ENCODE measurements around the gene ADGRB3. TPM values are rescaled to one million over a fixed set of nuclear protein-coding genes. Genes with fewer than 3 reads are reported as not detected.

The ADGRB3 gene
- total and polyA plus RNA-seq, 2 donors (not counting 1 experiment from before 2014, with no cell fraction given) = not detected

GRCh38 chr6:69097948-69098347 is 462.9 kb downstream of the ADGRB3 start:
- no peaks in the 10 kb centered on the region for H3K79me2 ChIP-seq (ENCODE audit: control insufficient read depth, insufficient read depth, low read length)
- no peak for DNase-seq
- no peak overlapping the region for H2AFZ ChIP-seq (ENCODE audit: insufficient read depth, low read depth, low read length, poor library complexity, severe bottlenecking)
- no peak overlapping the region for H3K9ac ChIP-seq (ENCODE audit: low read length)
- peaks cover 0 to 2% (median 0%) of the 10 kb centered on the region in 3 donors for H3K9me3 ChIP-seq (ENCODE audit: control extremely low read depth in 1 of 3, control insufficient read depth in 2 of 3, insufficient read depth in 1 of 3, low read length in 2 of 3)
- Mint-ChIP-seq H3K27me3 (no peaks in the 10 kb centered on the region), H3K4me3 (no peak overlapping the region), H3K9me3 (ENCODE audit: insufficient read depth) (no peaks in the 10 kb centered on the region), H3K4me1 (no peaks in the 10 kb centered on the region), H3K27ac (no peak overlapping the region)
- H3K4me2 ChIP-seq (replicated peaks; ENCODE audit: low read depth, low read length, poor library complexity, severe bottlenecking) = no peak overlapping the region
- ChIA-PET POLR2A (no interaction called here), CTCF (no interaction called here)
- ATAC-seq (ENCODE audit: low read depth) = no peak
- H3K36me3 ChIP-seq (replicated peaks in 1 of 2; ENCODE audit: control extremely low read depth in 1 of 2, control insufficient read depth in 1 of 2, extremely low read depth in 1 of 2, insufficient read depth in 2 of 2, low read length in 1 of 2) = no peaks in the 10 kb centered on the region
- no peak overlapping the region for H3K4me3 ChIP-seq (ENCODE audit: control extremely low read depth in 1 of 5, extremely low read depth in 1 of 5, insufficient read depth in 1 of 5, low read depth in 2 of 5, low read length in 4 of 5)
- no peaks in the 10 kb centered on the region for H4K20me1 ChIP-seq (ENCODE audit: control insufficient read depth, insufficient read depth, low read length, poor library complexity, severe bottlenecking)
- H3K27ac ChIP-seq (ENCODE audit: low read length in 2 of 2) = no peak overlapping the region
- intact Hi-C loops (cut with micrococcal nuclease) = no loop called here
- no peaks in the 10 kb centered on the region for H3K27me3 ChIP-seq (replicated peaks in 1 of 4; ENCODE audit: control extremely low read depth in 1 of 4, control insufficient read depth in 3 of 4, insufficient read depth in 4 of 4, low read length in 3 of 4)
- H3K4me1 ChIP-seq (ENCODE audit: control insufficient read depth in 2 of 2, insufficient read depth in 2 of 2, low read length in 2 of 2) = no peaks in the 10 kb centered on the region
- no peak for TF ChIP-seq EZH2 (IDR thresholded peaks at IDR 0.05; ENCODE audit: borderline replicate concordance, insufficient read depth, low read depth, low read length, poor library complexity, severe bottlenecking)
- TF ChIP-seq CTCF (IDR thresholded peaks at IDR 0.05) = no peak

- Histone ChIP-seq H4K20me1 (ENCODE audit: control insufficient read depth, insufficient read depth, low read length, poor library complexity, severe bottlenecking) (no peaks in the 10 kb centered on the region), H3K9ac (ENCODE audit: low read length) (no peak overlapping the region), H3K27me3 (replicated peaks in 1 of 4; ENCODE audit: control extremely low read depth in 1 of 4, control insufficient read depth in 3 of 4, insufficient read depth in 4 of 4, low read length in 3 of 4) (no peaks in the 10 kb centered on the region), H3K4me1 (ENCODE audit: control insufficient read depth in 2 of 2, insufficient read depth in 2 of 2, low read length in 2 of 2) (no peaks in the 10 kb centered on the region), H3K9me3 (ENCODE audit: control extremely low read depth in 1 of 3, control insufficient read depth in 2 of 3, insufficient read depth in 1 of 3, low read length in 2 of 3) (no peaks in the 10 kb centered on the region), H3K4me3 (ENCODE audit: control extremely low read depth in 1 of 5, extremely low read depth in 1 of 5, insufficient read depth in 1 of 5, low read depth in 2 of 5, low read length in 4 of 5) (no peak overlapping the region), H3K79me2 (ENCODE audit: control insufficient read depth, insufficient read depth, low read length) (no peaks in the 10 kb centered on the region), H3K27ac (ENCODE audit: low read length in 2 of 2) (no peak overlapping the region), H3K4me2 (replicated peaks; ENCODE audit: low read depth, low read length, poor library complexity, severe bottlenecking) (no peak overlapping the region), H2AFZ (ENCODE audit: insufficient read depth, low read depth, low read length, poor library complexity, severe bottlenecking) (no peak overlapping the region), H3K36me3 (replicated peaks in 1 of 2; ENCODE audit: control extremely low read depth in 1 of 2, control insufficient read depth in 1 of 2, extremely low read depth in 1 of 2, insufficient read depth in 2 of 2, low read length in 1 of 2) (no peaks in the 10 kb centered on the region)
- ChIA-PET CTCF (no interaction called here), POLR2A (no interaction called here)
- Mint-ChIP-seq H3K4me1 (no peaks in the 10 kb centered on the region), H3K9me3 (ENCODE audit: insufficient read depth) (no peaks in the 10 kb centered on the region), H3K27ac (no peak overlapping the region), H3K4me3 (no peak overlapping the region), H3K27me3 (no peaks in the 10 kb centered on the region)
- no peak for ATAC-seq (ENCODE audit: low read depth)
- no peak for TF ChIP-seq CTCF (IDR thresholded peaks at IDR 0.05)
- no peak for TF ChIP-seq EZH2 (IDR thresholded peaks at IDR 0.05; ENCODE audit: borderline replicate concordance, insufficient read depth, low read depth, low read length, poor library complexity, severe bottlenecking)
- no peak for DNase-seq
- intact Hi-C loops (cut with micrococcal nuclease) = no loop called here
Observed at GRCh38 chr6:69098910-69099309, 463.8 kb downstream of the ADGRB3 start.
